Amniotic stem cell (primary cell): Measurements from ENCODE around the gene TCF4.
A peak's percentile ranks its signal among the peaks of the same experiment; 100 is the strongest.

Experiments
- DNase-seq: peaks from one replicate; lab custom pipeline; 2025; lab: John Stamatoyannopoulos, UW

Gene TCF4

GRCh38 chr18:55234366-55235093, 353.5 kb downstream of the TCF4 start:
- peak; percentile 55 for DNase-seq

DNA sequence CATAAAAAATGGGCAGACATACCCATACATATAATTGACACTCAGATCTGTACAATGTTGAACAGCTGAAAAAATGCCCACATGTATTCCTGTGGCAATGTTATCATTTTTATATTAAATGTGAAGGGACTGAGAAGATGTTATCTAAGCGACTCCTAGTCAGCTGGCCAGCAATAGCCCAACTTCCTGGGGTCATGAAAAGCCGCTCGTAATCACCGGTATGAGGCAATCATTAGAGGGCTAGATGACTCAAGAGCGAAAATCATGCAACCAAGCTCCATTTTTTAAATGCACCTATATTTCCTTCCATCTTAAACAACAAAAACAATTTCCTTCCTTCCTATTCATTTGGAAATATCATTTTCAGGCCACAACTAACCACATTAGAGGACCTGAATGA, 354.1 kb downstream of the TCF4 start:
- no peak for DNase-seq

DNA sequence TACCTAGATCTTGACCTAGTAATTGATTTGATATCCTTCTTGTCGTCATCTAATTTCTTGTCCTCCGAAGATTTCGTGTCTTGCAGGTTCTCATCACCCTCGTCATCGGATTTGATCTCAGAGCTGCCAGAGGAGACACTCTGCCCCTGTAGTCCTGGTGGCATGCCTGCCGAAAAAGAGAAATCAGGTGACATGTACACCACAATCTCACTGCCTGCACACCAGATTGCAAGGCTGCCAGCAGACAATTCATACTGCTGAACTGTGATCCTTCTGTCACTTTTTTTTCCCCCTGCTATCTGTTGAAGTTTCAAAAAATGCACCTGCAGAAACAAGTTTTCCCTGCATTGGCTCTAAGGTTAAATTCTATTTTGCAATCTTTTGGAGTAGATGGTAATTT, 355.5 kb downstream of the TCF4 start:
- no peak for DNase-seq

GRCh38 chr18:55229682-55230081, 358.3 kb downstream of the TCF4 start:
- no peak for DNase-seq

- no peak for DNase-seq
Observed at GRCh38 chr18:55228707-55229106, 359.3 kb downstream of the TCF4 start.

GRCh38 chr18:55228191-55228590, 359.8 kb downstream of the TCF4 start:
- DNase-seq, result no peak

GRCh38 chr18:55227771-55228170, 360.2 kb downstream of the TCF4 start:
- DNase-seq, result no peak

GRCh38 chr18:55226044-55226443, 361.9 kb downstream of the TCF4 start:
- DNase-seq, result no peak

DNA sequence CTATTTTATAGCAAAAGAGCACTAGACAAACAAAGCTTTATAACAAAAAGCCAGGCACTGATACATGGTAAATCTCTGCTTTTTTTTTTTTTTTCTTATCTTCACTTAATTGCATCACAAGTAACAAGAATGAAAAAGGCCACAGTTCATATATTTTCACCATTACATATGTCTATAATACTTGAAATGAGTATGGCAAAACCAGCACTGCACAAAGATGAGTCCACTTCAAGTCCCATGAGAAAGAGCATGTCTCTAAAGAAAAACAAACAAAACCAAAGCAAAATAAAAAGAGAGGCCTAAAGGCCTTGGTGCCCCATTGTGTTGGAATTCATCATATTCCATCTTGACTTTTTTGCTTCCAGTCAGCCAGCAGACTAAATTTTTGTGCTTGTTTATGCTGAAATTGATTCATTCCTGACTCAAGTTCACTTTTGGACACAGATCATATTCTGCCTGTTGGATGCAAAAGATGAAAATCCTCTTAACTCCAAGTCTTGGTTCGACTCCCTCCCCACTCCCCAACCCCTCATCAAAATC, 363.8 kb downstream of the TCF4 start:
- DNase-seq, result no peak

- no peak for DNase-seq
Observed at GRCh38 chr18:55221622-55222021, 366.4 kb downstream of the TCF4 start.

DNA sequence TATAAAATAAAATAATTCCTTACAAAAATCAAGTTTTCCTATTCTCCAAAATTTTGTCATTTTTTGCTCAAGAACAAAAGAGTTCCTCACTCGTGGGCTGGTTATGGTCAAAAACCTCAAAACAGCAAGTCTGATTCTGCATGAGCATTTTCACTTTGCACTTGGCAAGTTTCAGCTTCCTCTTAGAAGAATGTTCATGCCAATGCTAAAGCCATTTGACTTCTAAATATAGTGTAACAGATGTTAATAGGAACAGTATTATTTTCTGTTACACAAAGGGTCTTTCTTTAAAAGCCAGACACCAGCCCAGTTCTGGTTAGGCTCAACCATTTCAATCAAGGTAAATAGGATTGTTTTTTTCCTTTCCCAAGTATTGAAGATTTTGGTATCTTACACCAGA, 367.5 kb downstream of the TCF4 start:
- no peak for DNase-seq

- DNase-seq, result no peak
Observed at GRCh38 chr18:55219823-55220222, 368.2 kb downstream of the TCF4 start.

- no peak for DNase-seq
Observed at GRCh38 chr18:55219059-55219458, 368.9 kb downstream of the TCF4 start.

DNA sequence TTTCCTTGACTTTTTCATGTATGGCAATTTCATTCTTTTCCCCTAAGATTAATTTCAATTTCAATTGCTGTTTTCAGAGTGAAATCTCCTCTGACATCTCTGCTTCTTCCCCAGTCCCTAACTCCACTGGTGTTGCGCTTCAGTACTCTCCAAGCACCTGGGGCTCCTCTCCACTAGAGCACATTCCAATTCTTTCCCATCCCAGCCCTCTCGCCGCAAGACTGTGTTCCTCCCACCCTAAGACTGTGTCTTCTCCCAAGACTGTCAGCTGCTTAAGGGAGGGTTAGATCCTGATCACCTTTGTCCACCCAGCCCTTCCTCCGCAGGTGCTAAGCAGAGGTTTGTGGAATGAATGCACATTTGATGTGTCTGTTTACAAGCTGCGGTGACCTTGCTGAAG, 373.0 kb downstream of the TCF4 start:
- DNase-seq, result no peak

DNA sequence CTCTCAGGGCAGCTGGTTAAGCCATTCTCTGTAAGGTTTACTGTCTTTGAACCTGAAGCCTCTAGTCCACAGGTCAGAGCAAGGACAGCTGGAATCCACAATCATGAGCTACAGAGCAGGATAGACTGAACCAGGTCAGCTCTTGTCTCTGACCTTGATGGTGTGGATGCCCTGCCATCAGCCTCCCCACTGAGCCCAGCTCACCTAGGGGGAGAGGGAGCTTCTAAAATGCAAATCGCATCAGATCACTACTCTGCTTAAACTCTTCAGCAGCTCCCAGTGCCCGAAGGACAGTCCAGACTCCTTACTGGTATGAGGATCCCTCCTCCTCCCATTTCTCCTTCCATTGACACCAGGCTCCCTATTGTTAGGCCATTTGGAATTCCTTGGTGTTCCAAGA, 373.5 kb downstream of the TCF4 start:
- no peak for DNase-seq

DNA sequence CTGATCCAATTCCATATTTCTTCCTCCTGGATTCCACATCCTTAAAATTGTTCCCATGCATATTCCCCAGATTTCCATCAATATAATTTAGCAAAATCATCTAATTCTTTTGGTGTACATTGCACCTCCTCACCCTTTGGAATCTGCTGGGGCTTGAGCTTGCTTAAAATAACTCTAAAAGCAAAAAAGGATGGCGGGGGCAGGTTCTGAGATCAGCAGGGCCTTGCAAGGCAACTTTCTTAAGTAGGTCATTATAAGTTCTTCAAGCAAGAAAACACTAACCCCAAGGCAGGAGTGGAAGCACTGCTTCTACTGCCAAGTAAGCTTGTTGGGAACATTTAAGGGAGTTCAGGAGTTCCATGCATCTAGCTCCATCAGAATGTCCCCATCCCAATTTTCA, 374.4 kb downstream of the TCF4 start:
- DNase-seq, result no peak

- DNase-seq, result no peak
Observed at GRCh38 chr18:55206927-55207326, 381.1 kb downstream of the TCF4 start.

DNA sequence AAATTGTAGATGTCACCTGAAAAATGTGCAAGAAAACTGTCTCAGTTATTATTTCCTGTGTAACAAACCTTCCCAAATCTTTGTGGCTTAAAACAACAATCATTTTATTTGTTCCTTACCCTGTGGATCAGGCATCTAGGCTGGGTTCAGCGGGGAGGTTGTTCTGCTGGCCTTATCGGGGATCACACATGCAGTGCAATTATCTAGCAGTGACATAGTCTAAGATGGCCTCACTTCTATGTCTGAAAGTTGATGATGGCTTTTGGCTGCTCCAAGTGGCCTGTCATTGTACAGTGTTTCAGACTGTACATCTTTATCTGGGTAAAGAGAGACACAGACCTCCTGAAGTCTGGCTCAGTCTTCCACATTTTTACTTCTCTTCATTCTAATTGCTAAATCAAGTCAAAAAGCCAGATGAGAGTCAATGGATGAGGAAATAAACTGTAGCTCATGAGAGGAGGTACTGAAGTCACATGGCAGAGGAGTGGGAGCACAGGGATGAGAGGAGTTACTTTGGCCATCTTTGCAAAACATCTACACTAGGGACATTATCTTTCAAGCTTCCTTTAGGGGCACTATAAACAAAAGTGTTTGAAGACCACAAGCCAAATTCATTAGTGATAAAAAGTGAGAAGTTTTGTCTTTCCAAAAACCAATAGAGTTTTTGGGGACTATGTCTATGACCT, 385.6 kb downstream of the TCF4 start:
- no peak for DNase-seq

DNA sequence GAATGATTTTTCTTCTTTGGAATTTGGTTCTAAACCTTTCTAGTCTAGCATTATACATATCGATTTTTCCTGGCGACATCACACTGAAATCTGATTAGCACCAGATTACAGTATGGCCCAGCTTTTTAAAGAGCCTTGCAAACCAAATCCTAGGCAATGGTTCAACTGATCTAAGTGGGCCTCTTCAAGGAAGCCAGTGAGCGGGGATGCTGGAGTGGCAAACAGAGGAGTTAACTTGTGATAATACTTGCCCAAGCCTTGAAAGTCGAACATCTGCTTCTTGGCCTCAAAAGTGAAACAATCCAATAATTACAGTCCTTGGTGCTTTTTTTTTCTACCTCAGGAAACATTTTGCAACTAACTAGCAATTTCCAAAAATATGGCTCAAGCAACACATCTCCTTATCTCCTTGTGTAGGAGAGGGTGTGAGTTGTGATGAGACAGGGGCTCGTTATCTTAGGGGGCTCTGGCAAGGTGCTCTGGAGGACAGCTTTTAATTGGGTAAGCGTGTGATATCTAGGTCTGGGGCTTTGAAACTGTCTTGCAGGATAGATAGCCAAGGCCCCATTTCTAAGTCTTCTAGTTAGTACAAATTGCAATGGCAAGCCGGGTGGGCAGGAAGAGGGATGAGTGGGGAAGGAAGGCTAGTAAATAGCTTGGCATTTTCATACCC, 388.6 kb downstream of the TCF4 start:
- DNase-seq, result no peak

DNA sequence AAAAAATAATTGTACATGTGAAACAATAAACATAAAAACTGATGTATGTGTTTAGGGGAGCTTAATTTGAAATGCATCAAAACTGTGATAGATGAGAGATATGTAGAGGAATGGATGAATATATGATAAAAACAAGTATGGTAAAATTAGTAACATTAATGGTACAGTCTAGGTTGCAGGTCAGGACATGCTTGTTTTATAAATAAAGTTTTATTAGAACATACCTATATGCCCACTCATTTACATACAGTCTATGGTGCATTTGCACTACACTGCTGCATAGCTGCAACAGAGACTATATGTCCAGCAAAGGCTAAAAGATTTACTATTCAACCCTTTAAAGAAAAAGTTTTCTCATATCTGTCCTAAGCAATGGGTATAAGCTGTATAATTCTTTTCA, 392.1 kb downstream of the TCF4 start:
- DNase-seq, result no peak

- no peak for DNase-seq
Observed at GRCh38 chr18:55189972-55190371, 398.0 kb downstream of the TCF4 start.

DNA sequence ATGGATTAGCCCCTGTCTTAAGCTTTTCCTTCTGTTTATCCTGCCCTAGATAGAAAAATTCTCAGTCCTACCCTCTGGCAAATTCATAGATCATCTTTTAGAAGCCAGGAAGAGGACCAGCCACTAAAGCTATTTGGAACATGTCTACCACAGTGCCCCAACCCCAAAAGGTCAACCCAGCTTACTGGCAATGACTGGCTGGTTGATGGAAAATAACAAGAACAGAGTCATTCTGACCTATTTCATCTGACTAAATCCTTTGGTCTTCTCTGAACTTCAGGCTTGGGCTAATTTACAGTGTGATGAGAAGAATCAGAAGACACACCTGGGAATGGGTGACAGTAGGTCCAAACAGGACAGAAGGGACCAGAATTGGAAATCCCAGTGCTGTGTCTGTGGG, 401.4 kb downstream of the TCF4 start:
- no peak for DNase-seq

DNA sequence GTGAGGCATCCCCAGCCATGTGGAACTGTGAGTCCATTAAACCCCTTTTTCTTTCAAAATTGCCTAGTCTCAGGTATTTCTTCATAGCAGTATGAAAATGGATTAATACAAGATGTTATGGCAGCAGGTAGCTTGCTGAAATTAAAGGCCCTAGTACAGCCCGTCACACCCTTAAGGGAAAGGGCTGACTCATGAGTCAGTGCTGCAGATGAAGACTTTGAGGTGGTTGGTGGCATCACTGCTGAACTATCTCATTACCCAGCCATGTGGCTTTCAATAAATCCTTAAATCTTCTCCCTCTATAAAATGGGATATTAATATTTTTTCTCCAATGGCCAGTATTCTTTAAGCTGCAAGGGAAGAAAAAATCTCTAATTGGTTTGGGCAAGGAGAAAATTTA, 402.6 kb downstream of the TCF4 start:
- DNase-seq, result no peak
